Measurements from ENCODE around the gene ARHGAP15.

DNA sequence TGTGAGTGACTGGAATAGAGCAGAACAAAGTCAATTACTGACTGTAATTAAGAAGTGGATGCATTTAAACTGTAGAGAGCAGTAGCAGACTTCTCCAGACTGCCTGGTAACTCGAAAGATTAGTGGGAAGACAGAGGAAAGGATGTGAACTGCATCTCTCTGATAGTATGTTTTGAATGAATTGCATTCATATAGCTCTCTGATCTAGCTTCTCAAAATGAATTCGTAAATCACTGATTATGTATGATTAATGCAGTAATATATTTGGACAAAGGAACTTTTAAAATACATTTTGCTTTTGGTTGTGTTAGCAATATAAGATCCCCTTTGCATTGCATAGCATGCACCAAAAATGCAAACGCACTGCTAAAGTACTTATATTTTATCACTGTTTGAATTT is 304.0 kb downstream of the ARHGAP15 start:
- TF ChIP-seq, protein P1, sequence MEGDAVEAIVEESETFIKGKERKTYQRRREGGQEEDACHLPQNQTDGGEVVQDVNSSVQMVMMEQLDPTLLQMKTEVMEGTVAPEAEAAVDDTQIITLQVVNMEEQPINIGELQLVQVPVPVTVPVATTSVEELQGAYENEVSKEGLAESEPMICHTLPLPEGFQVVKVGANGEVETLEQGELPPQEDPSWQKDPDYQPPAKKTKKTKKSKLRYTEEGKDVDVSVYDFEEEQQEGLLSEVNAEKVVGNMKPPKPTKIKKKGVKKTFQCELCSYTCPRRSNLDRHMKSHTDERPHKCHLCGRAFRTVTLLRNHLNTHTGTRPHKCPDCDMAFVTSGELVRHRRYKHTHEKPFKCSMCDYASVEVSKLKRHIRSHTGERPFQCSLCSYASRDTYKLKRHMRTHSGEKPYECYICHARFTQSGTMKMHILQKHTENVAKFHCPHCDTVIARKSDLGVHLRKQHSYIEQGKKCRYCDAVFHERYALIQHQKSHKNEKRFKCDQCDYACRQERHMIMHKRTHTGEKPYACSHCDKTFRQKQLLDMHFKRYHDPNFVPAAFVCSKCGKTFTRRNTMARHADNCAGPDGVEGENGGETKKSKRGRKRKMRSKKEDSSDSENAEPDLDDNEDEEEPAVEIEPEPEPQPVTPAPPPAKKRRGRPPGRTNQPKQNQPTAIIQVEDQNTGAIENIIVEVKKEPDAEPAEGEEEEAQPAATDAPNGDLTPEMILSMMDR (IDR thresholded peaks at IDR 0.05; ENCODE audit: low read length): no peak
- TF ChIP-seq EZH2 (IDR thresholded peaks at IDR 0.05; ENCODE audit: borderline replicate concordance, low read length): no peak
